HepG2 (cell line): ENCODE measurements around the gene PCSK6. TPM values are rescaled to one million over a fixed set of nuclear protein-coding genes. Genes with fewer than 3 reads are reported as not detected.

Experiments used
- BRCA1 ChIP-seq: sonication (generic); formaldehyde crosslinking; IDR thresholded peaks from 2 replicates; pipeline ENCODE4 v1.4.0; 2020; ENCODE audit warnings: missing genetic modification reagents
- HOXA9 ChIP-seq: sonication (generic); formaldehyde crosslinking; IDR thresholded peaks from 2 replicates; pipeline ENCODE4 v1.8.1; 2022; ENCODE audit warnings: missing genetic modification reagents, mild to moderate bottlenecking, moderate library complexity, borderline replicate concordance
- MAZ ChIP-seq, 2 experiments: sonication (generic) in 1 of 2; formaldehyde crosslinking in 1 of 2; IDR thresholded peaks; 2 replicates each; pipeline versions ENCODE4 v1.5.0 to v1.6.1; 2012 to 2020; ENCODE audit warnings: low read depth in 2 of 2, mild to moderate bottlenecking in 2 of 2, borderline replicate concordance in 1 of 2, improper control_type of control experiment in 1 of 2, low read length in 1 of 2, missing genetic modification reagents in 1 of 2, moderate library complexity in 1 of 2
- PHF21A ChIP-seq: sonication (generic); formaldehyde crosslinking; IDR thresholded peaks from 2 replicates; pipeline ENCODE4 v1.5.0; 2020; ENCODE audit warnings: mild to moderate bottlenecking, missing genetic modification reagents
- PPARG ChIP-seq: conservative IDR thresholded peaks from 2 replicates; pipeline ENCODE4 v1.6.1; 2016; ENCODE audit warnings: missing biosample characterization, missing genetic modification reagents
- SIN3B ChIP-seq: fragments of 150-350 bp; IDR thresholded peaks from 2 replicates; pipeline ENCODE4 v1.6.1; 2014; ENCODE audit warnings: low read length
- SKI ChIP-seq: fragments of 450-650 bp; IDR thresholded peaks from one replicate; pipeline ENCODE4 v1.6.1; 2018; ENCODE audit warnings: mild to moderate bottlenecking; ENCODE audit not compliant: partially characterized antibody
- TEAD2 ChIP-seq: sonication (generic); formaldehyde crosslinking; IDR thresholded peaks from 2 replicates; pipeline ENCODE4 v1.9.0; 2021; ENCODE audit warnings: missing genetic modification reagents
- TOPORS ChIP-seq: sonication (generic); formaldehyde crosslinking; IDR thresholded peaks from 2 replicates; pipeline ENCODE4 v1.8.0; 2023; ENCODE audit warnings: mild to moderate bottlenecking, missing genetic modification reagents
- U2AF2 ChIP-seq: fragments of 200-400 bp; formaldehyde crosslinking; IDR thresholded peaks from 2 replicates; pipeline ENCODE4 v1.6.1; 2017; ENCODE audit warnings: low read depth, mild to moderate bottlenecking, low read length
- ZFP91 ChIP-seq: sonication (generic); formaldehyde crosslinking; IDR thresholded peaks from 2 replicates; pipeline ENCODE4 v1.9.0; 2022; ENCODE audit warnings: missing genetic modification reagents, mild to moderate bottlenecking, borderline replicate concordance
- ZNF343 ChIP-seq: sonication (generic); formaldehyde crosslinking; IDR thresholded peaks from 2 replicates; pipeline ENCODE4 v1.4.0; 2020; ENCODE audit warnings: mild to moderate bottlenecking, missing genetic modification reagents
- ZNF552 ChIP-seq: sonication (generic); formaldehyde crosslinking; IDR thresholded peaks from 2 replicates; pipeline ENCODE4 v1.9.0; 2022; ENCODE audit warnings: missing genetic modification reagents, mild to moderate bottlenecking, borderline replicate concordance
- ZNF567 ChIP-seq: sonication (generic); formaldehyde crosslinking; IDR thresholded peaks from 2 replicates; pipeline ENCODE4 v1.8.1; 2023; ENCODE audit warnings: mild to moderate bottlenecking, missing genetic modification reagents, borderline replicate concordance
- ZNF598 ChIP-seq: sonication (generic); formaldehyde crosslinking; IDR thresholded peaks from 2 replicates; pipeline ENCODE4 v1.5.1; 2020; ENCODE audit warnings: mild to moderate bottlenecking, missing genetic modification reagents, borderline replicate concordance
- ZNF607 ChIP-seq: sonication (generic); formaldehyde crosslinking; IDR thresholded peaks from 2 replicates; pipeline ENCODE4 v1.5.1; 2020; ENCODE audit warnings: missing genetic modification reagents, mild to moderate bottlenecking, borderline replicate concordance
- ZNF644 ChIP-seq: IDR thresholded peaks from 2 replicates; pipeline ENCODE4 v1.6.1; 2016; ENCODE audit warnings: low read depth
- ZNF7 ChIP-seq: IDR thresholded peaks from 2 replicates; pipeline ENCODE4 v1.6.1; 2016; ENCODE audit warnings: missing biosample characterization, missing genetic modification reagents
- polyA plus RNA-seq, 8 experiments: library from polyadenylated mRNA; depleted of rRNA in 3 of 8; stranded (reverse) in 7 of 8; unstranded in 1 of 8; fragments of >200 nt; fragmentation: Illumina TruSeq in 4 of 8; extraction: Trizol in 4 of 8; gene quantifications; 2 replicates each; pipeline versions ENCODE4 v1.2.1 to v1.2.3, GENCODE V29; 2011 to 2016; ENCODE audit warnings: low read depth in 4 of 8, missing spikeins in 1 of 8, mixed read lengths in 1 of 8; ENCODE audit not compliant: insufficient read depth in 1 of 8
- total RNA-seq, 5 experiments: library from RNA; depleted of rRNA; stranded (reverse); fragments of >200 nt; fragmentation: Illumina TruSeq; extraction: Trizol; gene quantifications; 2 replicates each; pipeline ENCODE4 v1.2.3, GENCODE V29; 2016; ENCODE audit warnings: low read depth in 1 of 5
- TF ChIP-seq, protein P1 (sequence below): sonication (generic); formaldehyde crosslinking; IDR thresholded peaks from 2 replicates; pipeline ENCODE4 v1.4.0; 2020; ENCODE audit warnings: missing genetic modification reagents
- TF ChIP-seq, protein P2 (sequence below): sonication (generic); formaldehyde crosslinking; IDR thresholded peaks from 2 replicates; pipeline ENCODE4 v1.4.0; 2020; ENCODE audit warnings: missing genetic modification reagents

The PCSK6 gene
- total and polyA plus RNA-seq, 2 of the 13 experiments (the other 11 are each of a cell fraction or from before 2014, with no cell fraction given), result 56.5 to 155 TPM

DNA sequence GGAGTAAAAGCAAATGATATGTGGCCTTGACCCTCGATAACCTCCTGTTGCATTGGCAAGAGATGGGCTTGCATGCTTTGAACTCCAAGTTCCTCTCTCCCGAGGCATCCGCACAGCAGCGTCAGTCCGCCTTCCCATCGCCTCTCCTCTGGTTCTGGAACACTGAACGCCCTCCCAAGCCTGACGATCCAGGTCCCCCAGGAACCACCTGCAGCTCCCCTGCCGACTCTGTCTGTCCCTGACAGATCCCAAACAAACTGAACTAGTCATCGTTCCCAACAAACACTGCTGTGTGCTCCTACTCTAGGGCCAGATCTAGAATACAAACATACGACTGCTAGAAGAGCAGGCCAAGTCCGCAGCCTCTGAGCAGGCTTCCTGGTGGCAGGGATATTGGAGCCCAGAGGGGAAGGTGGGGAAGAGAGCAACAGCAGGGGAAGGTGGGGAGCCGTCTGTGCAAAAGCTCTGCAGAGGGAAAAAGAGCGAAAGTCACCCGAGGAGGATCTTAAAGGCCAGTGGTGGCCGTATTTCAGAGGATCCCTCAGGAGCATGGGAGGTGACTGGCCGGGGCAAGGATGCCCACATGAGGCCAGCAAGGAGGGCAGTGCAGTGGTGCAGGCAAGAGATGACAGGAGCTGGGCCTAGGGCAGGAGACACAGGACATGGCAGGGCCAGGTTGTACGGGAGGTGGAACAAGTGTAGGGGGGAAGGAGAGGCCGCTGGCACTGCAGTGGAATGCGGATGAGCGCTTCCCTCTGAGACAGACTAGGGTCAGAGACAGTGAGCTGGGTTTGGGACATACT lies 50.8 kb downstream of the PCSK6 start (continued):
- no peak for TF ChIP-seq ZNF552
- no peak for TF ChIP-seq ZNF567 (CRISPR knock-in tag)
- no peak for TF ChIP-seq U2AF2
- no peak for TF ChIP-seq ZNF7 (CRISPR knock-in tag)
- no peak for TF ChIP-seq MAZ (IDR thresholded peaks at IDR 0.05; ENCODE audit: borderline replicate concordance, low read depth, low read length)
- TF ChIP-seq MAZ (CRISPR knock-in tag; IDR thresholded peaks at IDR 0.05; ENCODE audit: low read depth), result no peak
- TF ChIP-seq BRCA1, result no peak
- no peak for TF ChIP-seq SIN3B
- TF ChIP-seq SKI, result peak; percentile 52
- no peak for TF ChIP-seq ZNF598 (CRISPR knock-in tag)
- TF ChIP-seq, protein P1, sequence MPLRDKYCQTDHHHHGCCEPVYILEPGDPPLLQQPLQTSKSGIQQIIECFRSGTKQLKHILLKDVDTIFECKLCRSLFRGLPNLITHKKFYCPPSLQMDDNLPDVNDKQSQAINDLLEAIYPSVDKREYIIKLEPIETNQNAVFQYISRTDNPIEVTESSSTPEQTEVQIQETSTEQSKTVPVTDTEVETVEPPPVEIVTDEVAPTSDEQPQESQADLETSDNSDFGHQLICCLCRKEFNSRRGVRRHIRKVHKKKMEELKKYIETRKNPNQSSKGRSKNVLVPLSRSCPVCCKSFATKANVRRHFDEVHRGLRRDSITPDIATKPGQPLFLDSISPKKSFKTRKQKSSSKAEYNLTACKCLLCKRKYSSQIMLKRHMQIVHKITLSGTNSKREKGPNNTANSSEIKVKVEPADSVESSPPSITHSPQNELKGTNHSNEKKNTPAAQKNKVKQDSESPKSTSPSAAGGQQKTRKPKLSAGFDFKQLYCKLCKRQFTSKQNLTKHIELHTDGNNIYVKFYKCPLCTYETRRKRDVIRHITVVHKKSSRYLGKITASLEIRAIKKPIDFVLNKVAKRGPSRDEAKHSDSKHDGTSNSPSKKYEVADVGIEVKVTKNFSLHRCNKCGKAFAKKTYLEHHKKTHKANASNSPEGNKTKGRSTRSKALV, result peak; percentile 27; the same call in 1 of the 2 replicates
- no peak for TF ChIP-seq ZNF343 (CRISPR knock-in tag)
- TF ChIP-seq PHF21A, result no peak; the same call in 1 of the 2 replicates
- TF ChIP-seq ZNF607 (CRISPR knock-in tag), result no peak
- no peak; the same call in 1 of the 2 replicates for TF ChIP-seq PPARG (CRISPR knock-in tag)
- no peak for TF ChIP-seq TEAD2
- TF ChIP-seq ZNF644 (CRISPR knock-in tag), result peak; percentile 59; the same call in 1 of the 2 replicates
- peak; percentile 66 for TF ChIP-seq ZFP91 (CRISPR knock-in tag)
- TF ChIP-seq, protein P2, sequence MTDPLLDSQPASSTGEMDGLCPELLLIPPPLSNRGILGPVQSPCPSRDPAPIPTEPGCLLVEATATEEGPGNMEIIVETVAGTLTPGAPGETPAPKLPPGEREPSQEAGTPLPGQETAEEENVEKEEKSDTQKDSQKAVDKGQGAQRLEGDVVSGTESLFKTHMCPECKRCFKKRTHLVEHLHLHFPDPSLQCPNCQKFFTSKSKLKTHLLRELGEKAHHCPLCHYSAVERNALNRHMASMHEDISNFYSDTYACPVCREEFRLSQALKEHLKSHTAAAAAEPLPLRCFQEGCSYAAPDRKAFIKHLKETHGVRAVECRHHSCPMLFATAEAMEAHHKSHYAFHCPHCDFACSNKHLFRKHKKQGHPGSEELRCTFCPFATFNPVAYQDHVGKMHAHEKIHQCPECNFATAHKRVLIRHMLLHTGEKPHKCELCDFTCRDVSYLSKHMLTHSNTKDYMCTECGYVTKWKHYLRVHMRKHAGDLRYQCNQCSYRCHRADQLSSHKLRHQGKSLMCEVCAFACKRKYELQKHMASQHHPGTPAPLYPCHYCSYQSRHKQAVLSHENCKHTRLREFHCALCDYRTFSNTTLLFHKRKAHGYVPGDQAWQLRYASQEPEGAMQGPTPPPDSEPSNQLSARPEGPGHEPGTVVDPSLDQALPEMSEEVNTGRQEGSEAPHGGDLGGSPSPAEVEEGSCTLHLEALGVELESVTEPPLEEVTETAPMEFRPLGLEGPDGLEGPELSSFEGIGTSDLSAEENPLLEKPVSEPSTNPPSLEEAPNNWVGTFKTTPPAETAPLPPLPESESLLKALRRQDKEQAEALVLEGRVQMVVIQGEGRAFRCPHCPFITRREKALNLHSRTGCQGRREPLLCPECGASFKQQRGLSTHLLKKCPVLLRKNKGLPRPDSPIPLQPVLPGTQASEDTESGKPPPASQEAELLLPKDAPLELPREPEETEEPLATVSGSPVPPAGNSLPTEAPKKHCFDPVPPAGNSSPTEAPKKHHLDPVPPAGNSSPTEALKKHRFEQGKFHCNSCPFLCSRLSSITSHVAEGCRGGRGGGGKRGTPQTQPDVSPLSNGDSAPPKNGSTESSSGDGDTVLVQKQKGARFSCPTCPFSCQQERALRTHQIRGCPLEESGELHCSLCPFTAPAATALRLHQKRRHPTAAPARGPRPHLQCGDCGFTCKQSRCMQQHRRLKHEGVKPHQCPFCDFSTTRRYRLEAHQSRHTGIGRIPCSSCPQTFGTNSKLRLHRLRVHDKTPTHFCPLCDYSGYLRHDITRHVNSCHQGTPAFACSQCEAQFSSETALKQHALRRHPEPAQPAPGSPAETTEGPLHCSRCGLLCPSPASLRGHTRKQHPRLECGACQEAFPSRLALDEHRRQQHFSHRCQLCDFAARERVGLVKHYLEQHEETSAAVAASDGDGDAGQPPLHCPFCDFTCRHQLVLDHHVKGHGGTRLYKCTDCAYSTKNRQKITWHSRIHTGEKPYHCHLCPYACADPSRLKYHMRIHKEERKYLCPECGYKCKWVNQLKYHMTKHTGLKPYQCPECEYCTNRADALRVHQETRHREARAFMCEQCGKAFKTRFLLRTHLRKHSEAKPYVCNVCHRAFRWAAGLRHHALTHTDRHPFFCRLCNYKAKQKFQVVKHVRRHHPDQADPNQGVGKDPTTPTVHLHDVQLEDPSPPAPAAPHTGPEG, result no peak; the same call in none of the 2 replicates
- TF ChIP-seq HOXA9 (CRISPR knock-in tag), result no peak
- peak; percentile 27; the same call in 1 of the 2 replicates for TF ChIP-seq TOPORS (CRISPR knock-in tag)
